IMR-90 (cell line): Measurements from ENCODE around the gene PDZD8. TPM values are rescaled to one million over a fixed set of nuclear protein-coding genes. Genes with fewer than 3 reads are reported as not detected.

Experiments
- ATAC-seq: fragments of 200-7000 bp; cut with Tn5 transposase; 2 replicates; pipeline ENCODE4 v1.9.1; 2020; ENCODE audit warnings: low read depth, mild to moderate bottlenecking, moderate library complexity
- BruUV-seq: library from RNA; stranded (reverse); fragments of 400-500 nt; replicated peaks from 2 replicates; lab custom pipeline; 2021; lab: Mats Ljungman, UMichigan
- CTCF ChIA-PET: fragments of 300-600 bp; formaldehyde crosslinking; extraction: SDS; loops from one replicate; lab custom pipeline; 2021; ENCODE audit warnings: antibody characterized with exemption; lab: Yijun Ruan, JAX
- POLR2A ChIA-PET: fragments of 300-600 bp; sonication (Branson Sonifier 250); formaldehyde crosslinking; loops from one replicate; lab custom pipeline; 2022; ENCODE audit warnings: antibody characterized with exemption; ENCODE audit not compliant: unreplicated experiment; lab: Charles Lee
- DNase-seq: peaks from one replicate; pipeline ENCODE4 v3.0.0; 2013
- H2AFZ ChIP-seq: replicated peaks from 2 replicates; pipeline ENCODE3; 2013; ENCODE audit warnings: low read length, mild to moderate bottlenecking; ENCODE audit not compliant: poor library complexity
- H2AK5ac ChIP-seq: 2 replicates; pipeline ENCODE4 v1.6.1; 2013; ENCODE audit warnings: low read depth, low read length, inconsistent platforms
- H2AK9ac ChIP-seq: replicated peaks from 2 replicates; pipeline ENCODE3; 2013; ENCODE audit warnings: mild to moderate bottlenecking, low read depth, low read length, moderate library complexity; ENCODE audit not compliant: poor library complexity
- H2BK120ac ChIP-seq: 2 replicates; pipeline ENCODE4 v1.6.1; 2013; ENCODE audit warnings: low read depth, low read length, inconsistent platforms
- H2BK15ac ChIP-seq: 3 replicates; pipeline ENCODE4 v1.6.1; 2013; ENCODE audit warnings: low read depth, low read length, inconsistent platforms
- H2BK20ac ChIP-seq: 2 replicates; pipeline ENCODE4 v1.6.1; 2013; ENCODE audit warnings: low read depth, mild to moderate bottlenecking, inconsistent platforms, low read length, moderate library complexity
- H2BK5ac ChIP-seq: 2 replicates; pipeline ENCODE4 v1.6.1; 2013; ENCODE audit warnings: mild to moderate bottlenecking, low read depth, low read length, inconsistent platforms; ENCODE audit not compliant: poor library complexity, severe bottlenecking
- H3K14ac ChIP-seq: replicated peaks from 2 replicates; pipeline ENCODE4 v1.6.1; 2013; ENCODE audit warnings: low read depth, low read length, inconsistent platforms
- H3K18ac ChIP-seq: 2 replicates; pipeline ENCODE4 v1.6.1; 2013; ENCODE audit warnings: low read depth, low read length, control low read depth
- H3K23ac ChIP-seq: 2 replicates; pipeline ENCODE4 v1.6.1; 2013; ENCODE audit warnings: low read depth, low read length, inconsistent platforms
- H3K27ac ChIP-seq: 2 replicates; pipeline ENCODE4 v1.5.1; 2013; ENCODE audit warnings: mild to moderate bottlenecking, control low read depth, low read length; ENCODE audit not compliant: insufficient read depth
- H3K27me3 ChIP-seq: 2 replicates; pipeline ENCODE4 v1.6.1; 2013; ENCODE audit warnings: low read length; ENCODE audit not compliant: control insufficient read depth, insufficient read depth
- H3K36me3 ChIP-seq: 2 replicates; pipeline ENCODE4 v1.6.1; 2013; ENCODE audit warnings: low read length, mixed read lengths; ENCODE audit not compliant: control insufficient read depth, insufficient read depth
- H3K4ac ChIP-seq: 2 replicates; pipeline ENCODE4 v1.6.1; 2013; ENCODE audit warnings: low read depth, low read length, inconsistent platforms
- H3K4me1 ChIP-seq: 2 replicates; pipeline ENCODE4 v1.6.1; 2013; ENCODE audit warnings: low read length, mixed read lengths; ENCODE audit not compliant: control insufficient read depth, insufficient read depth
- H3K4me2 ChIP-seq: 2 replicates; pipeline ENCODE4 v1.6.1; 2013; ENCODE audit warnings: low read depth, mild to moderate bottlenecking, control low read depth, low read length, moderate library complexity
- H3K4me3 ChIP-seq: 2 replicates; pipeline ENCODE4 v1.5.1; 2013; ENCODE audit warnings: low read depth, mild to moderate bottlenecking, control low read depth, low read length, moderate library complexity; ENCODE audit not compliant: insufficient read depth
- H3K56ac ChIP-seq: 2 replicates; pipeline ENCODE4 v1.6.1; 2013; ENCODE audit warnings: low read length, inconsistent platforms; ENCODE audit not compliant: insufficient read depth; ENCODE audit errors: extremely low read depth
- H3K79me1 ChIP-seq, 2 experiments: 2 replicates each; pipeline ENCODE4 v1.6.1; 2013; ENCODE audit warnings: low read length in 2 of 2, inconsistent platforms in 1 of 2, low read depth in 1 of 2
- H3K9ac ChIP-seq: 2 replicates; pipeline ENCODE4 v1.6.1; 2013; ENCODE audit warnings: low read depth, low read length, control low read depth
- H3K9me1 ChIP-seq: 2 replicates; pipeline ENCODE4 v1.6.1; 2013; ENCODE audit warnings: low read length, inconsistent platforms; ENCODE audit not compliant: insufficient read depth
- H3K9me3 ChIP-seq: 2 replicates; pipeline ENCODE4 v1.6.1; 2013; ENCODE audit warnings: low read length; ENCODE audit not compliant: control insufficient read depth, insufficient read depth
- H4K20me1 ChIP-seq: 2 replicates; pipeline ENCODE4 v1.6.1; 2013; ENCODE audit warnings: low read length, inconsistent platforms; ENCODE audit not compliant: insufficient read depth
- H4K5ac ChIP-seq: 2 replicates; pipeline ENCODE4 v1.6.1; 2013; ENCODE audit warnings: mild to moderate bottlenecking, low read depth, low read length, control low read depth
- H4K8ac ChIP-seq, 2 experiments: 2 replicates each; pipeline ENCODE4 v1.6.1; 2013; ENCODE audit warnings: low read depth in 2 of 2, low read length in 2 of 2, control low read depth in 1 of 2, inconsistent platforms in 1 of 2
- H4K91ac ChIP-seq: 2 replicates; pipeline ENCODE4 v1.6.1; 2013; ENCODE audit warnings: low read depth, low read length, inconsistent platforms; ENCODE audit not compliant: insufficient read depth
- CEBPB ChIP-seq: IDR thresholded peaks from 2 replicates; pipeline ENCODE4 v1.6.1; 2012; ENCODE audit warnings: low read depth, low read length, improper control_type of control experiment
- CHD1 ChIP-seq: IDR thresholded peaks from 2 replicates; pipeline ENCODE4 v1.6.1; 2012; ENCODE audit warnings: low read depth, low read length, improper control_type of control experiment
- ELK1 ChIP-seq: fragments of 150-350 bp; IDR thresholded peaks from 2 replicates; pipeline ENCODE4 v1.6.1; 2016; ENCODE audit warnings: low read depth, mild to moderate bottlenecking, low read length, moderate library complexity, borderline replicate concordance
- POLR2A ChIP-seq: IDR thresholded peaks from 2 replicates; pipeline ENCODE4 v1.6.1; 2012; ENCODE audit warnings: mild to moderate bottlenecking, low read depth, low read length
- RCOR1 ChIP-seq: IDR thresholded peaks from 2 replicates; pipeline ENCODE4 v1.6.1; 2012; ENCODE audit warnings: mild to moderate bottlenecking, low read length, improper control_type of control experiment; ENCODE audit not compliant: insufficient replicate concordance
- WGBS, 2 experiments: methylation state at CpG; one replicate each; pipeline versions ENCODE4 v1.1.5 to v1.1.7; 2013; ENCODE audit warnings: missing lambda C conversion rate in 2 of 2; ENCODE audit not compliant: insufficient read length in 1 of 2; ENCODE audit errors: extremely low coverage in 2 of 2; 5-methylcytosine and 5-hydroxymethylcytosine counted together
- dilution Hi-C: fragments of 300-500 bp; cut with HindIII; formaldehyde crosslinking; loops from one replicate; pipeline ENCODE4 v1.14.3; 2018; ENCODE audit warnings: low sequenced_read_pairs; ENCODE audit not compliant: unreplicated experiment
- in situ Hi-C: fragments of 300-500 bp; cut with MboI; formaldehyde crosslinking; loops from 3 replicates; pipeline ENCODE4 v1.14.3; 2019; ENCODE audit warnings: low sequenced_read_pairs, inconsistent platforms, mixed read lengths
- intact Hi-C: fragments of 100-400 bp; cut with micrococcal nuclease; formaldehyde crosslinking; loops from 2 replicates; pipeline ENCODE4 v1.10.0; 2022
- polyA plus RNA-seq, 3 experiments: library from polyadenylated mRNA; depleted of rRNA; stranded (reverse); fragments of >200 nt; gene quantifications; 2 replicates each; pipeline ENCODE4 v1.2.3, GENCODE V29; 2012; ENCODE audit warnings: low replicate concordance in 1 of 3
- total RNA-seq: library from RNA; depleted of rRNA; stranded (reverse); fragments of >200 nt; gene quantifications from 2 replicates; pipeline ENCODE4 v1.2.3, GENCODE V29; 2012

The PDZD8 gene
- total and polyA plus RNA-seq, 2 of the 4 experiments (the other 2 are of a cell fraction) = 11.3 to 20.4 TPM

GRCh38 chr10:117424171-117424570 is 48.9 kb upstream of the PDZD8 start:
- POLR2A ChIA-PET = no interaction called here
- Histone ChIP-seq H3K23ac (no peak overlapping the region), H4K5ac (no peak overlapping the region), H2BK20ac (no peak overlapping the region), H4K20me1 (no peaks in the 10 kb centered on the region), H3K14ac (no peak overlapping the region), H3K27me3 (no peaks in the 10 kb centered on the region), H3K9me1 (no peaks in the 10 kb centered on the region), H3K9ac (no peak overlapping the region), H2AK9ac (no peak overlapping the region), H4K91ac (no peak overlapping the region), H2AK5ac (no peak overlapping the region), H3K79me1 (no peaks in the 10 kb centered on the region), H3K4me3 (no peak overlapping the region), H3K4me1 (no peaks in the 10 kb centered on the region), H2BK120ac (no peak overlapping the region), H3K56ac (no peak overlapping the region), H3K4me2 (no peak overlapping the region), H2BK5ac (no peak overlapping the region), H3K18ac (no peak overlapping the region), H3K9me3 (no peaks in the 10 kb centered on the region), H2AFZ (no peak overlapping the region), H3K4ac (no peak overlapping the region), H2BK15ac (no peak overlapping the region), H4K8ac (no peak overlapping the region), H3K27ac (no peak overlapping the region), H3K36me3 (no peaks in the 10 kb centered on the region)
- DNase-seq (no peak), ATAC-seq (no peak)
- no TSS peak for BruUV-seq
- dilution Hi-C loops = no loop called here
- WGBS, 2 experiments = no CpG with 5 or more reads among the region's 6 CpGs
- in situ Hi-C loops = no loop called here
- intact Hi-C loops = no loop called here
- TF ChIP-seq ELK1 = no peak
- TF ChIP-seq CEBPB = no peak
- no peak for TF ChIP-seq POLR2A
- no peak for TF ChIP-seq RCOR1
- TF ChIP-seq CHD1 = no peak
- CTCF ChIA-PET = no interaction called here
